GM18870 (cell line): Measurements from ENCODE around the gene PMM1.
A peak's percentile ranks its signal among the peaks of the same experiment; 100 is the strongest.
"Not testable (repeated sequence)": the region's sequence is repeated elsewhere in the genome, so short reads cannot be mapped to it uniquely, and the experiment has no call there.

Experiments
- ATAC-seq: cut with Tn5 transposase; IDR thresholded peaks from one replicate; pipeline ENCODE4 v1.9.1; 2021; ENCODE audit warnings: moderate library complexity; ENCODE audit not compliant: unreplicated experiment

PMM1 gene

GRCh38 chr22:41564563-41564962 is 25.1 kb downstream of the PMM1 start:
- ATAC-seq, result no peak

- ATAC-seq, result no peak
Observed at GRCh38 chr22:41563051-41563711, 26.5 kb downstream of the PMM1 start.

GRCh38 chr22:41562461-41562860 is 27.2 kb downstream of the PMM1 start:
- ATAC-seq, result no peak

GRCh38 chr22:41561788-41562187 is 27.9 kb downstream of the PMM1 start:
- no peak for ATAC-seq

GRCh38 chr22:41561335-41561734 is 28.3 kb downstream of the PMM1 start:
- no peak for ATAC-seq

GRCh38 chr22:41560095-41560471 is 29.6 kb downstream of the PMM1 start:
- ATAC-seq, result no peak

- not testable (repeated sequence) for ATAC-seq
Observed at GRCh38 chr22:41558241-41558630, 31.4 kb downstream of the PMM1 start.

GRCh38 chr22:41557401-41558240 is 32.0 kb downstream of the PMM1 start:
- no peak for ATAC-seq

GRCh38 chr22:41556561-41556960 is 33.1 kb downstream of the PMM1 start:
- ATAC-seq, result no peak

- no peak for ATAC-seq
Observed at GRCh38 chr22:41555325-41555982, 34.2 kb downstream of the PMM1 start.

- ATAC-seq, result no peak
Observed at GRCh38 chr22:41551877-41552582, 37.6 kb downstream of the PMM1 start.

- no peak for ATAC-seq
Observed at GRCh38 chr22:41550952-41551491, 38.6 kb downstream of the PMM1 start.

GRCh38 chr22:41548830-41549211 is 40.8 kb downstream of the PMM1 start:
- ATAC-seq, result no peak

- ATAC-seq, result no peak
Observed at GRCh38 chr22:41544671-41545476, 44.8 kb downstream of the PMM1 start.

GRCh38 chr22:41543854-41544670 is 45.6 kb downstream of the PMM1 start, which contains the start of gene POLR3H:
TSS of gene POLR3H (minus strand) at chr22:41544470. CDS start at chr22:41544101, 369 bp downstream.
- ATAC-seq, result peak; percentile 57

- no peak for ATAC-seq
Observed at GRCh38 chr22:41542224-41542623, 47.4 kb downstream of the PMM1 start.

GRCh38 chr22:41541484-41541883 is 48.2 kb downstream of the PMM1 start:
- no peak for ATAC-seq

GRCh38 chr22:41540365-41540764 is 49.3 kb downstream of the PMM1 start:
- ATAC-seq, result no peak

- ATAC-seq, result no peak
Observed at GRCh38 chr22:41540006-41540315, 49.7 kb downstream of the PMM1 start.
